Hepatocyte (in vitro differentiated cells): Measurements from ENCODE around the gene MAPK1.
"Not testable (repeated sequence)": the region's sequence is repeated elsewhere in the genome, so short reads cannot be mapped to it uniquely, and the experiment has no call there.

Experiments used
- EZH2 ChIP-seq: fragments of 200-600 bp; sonication (generic); IDR thresholded peaks from 2 replicates; pipeline ENCODE4 v1.6.1; 2016; ENCODE audit warnings: antibody characterized with exemption, mild to moderate bottlenecking, borderline replicate concordance
- TF ChIP-seq, protein P1 (sequence below): fragments of 200-600 bp; sonication (generic); IDR thresholded peaks from 2 replicates; pipeline ENCODE4 v1.5.1; 2016; ENCODE audit warnings: antibody characterized with exemption, mild to moderate bottlenecking; ENCODE audit not compliant: poor library complexity

DNA sequence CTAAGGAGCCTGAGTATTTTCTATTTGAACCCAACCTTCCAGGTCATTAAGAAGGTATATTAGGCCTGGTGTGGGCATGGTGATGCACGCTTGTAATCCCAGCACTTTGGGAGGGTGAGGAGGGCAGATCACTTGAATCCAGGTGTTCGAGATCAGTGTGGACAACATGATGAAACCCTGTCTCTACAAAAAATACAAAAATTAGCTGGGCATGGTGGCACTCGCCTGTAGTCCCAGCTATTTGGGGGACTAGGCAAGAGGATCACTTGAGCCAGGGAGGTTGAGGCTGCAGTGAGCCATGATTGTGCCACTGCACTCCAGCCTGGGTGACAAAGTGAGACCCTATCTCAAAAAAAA lies 50.0 kb downstream of the MAPK1 start:
- TF ChIP-seq, protein P1, sequence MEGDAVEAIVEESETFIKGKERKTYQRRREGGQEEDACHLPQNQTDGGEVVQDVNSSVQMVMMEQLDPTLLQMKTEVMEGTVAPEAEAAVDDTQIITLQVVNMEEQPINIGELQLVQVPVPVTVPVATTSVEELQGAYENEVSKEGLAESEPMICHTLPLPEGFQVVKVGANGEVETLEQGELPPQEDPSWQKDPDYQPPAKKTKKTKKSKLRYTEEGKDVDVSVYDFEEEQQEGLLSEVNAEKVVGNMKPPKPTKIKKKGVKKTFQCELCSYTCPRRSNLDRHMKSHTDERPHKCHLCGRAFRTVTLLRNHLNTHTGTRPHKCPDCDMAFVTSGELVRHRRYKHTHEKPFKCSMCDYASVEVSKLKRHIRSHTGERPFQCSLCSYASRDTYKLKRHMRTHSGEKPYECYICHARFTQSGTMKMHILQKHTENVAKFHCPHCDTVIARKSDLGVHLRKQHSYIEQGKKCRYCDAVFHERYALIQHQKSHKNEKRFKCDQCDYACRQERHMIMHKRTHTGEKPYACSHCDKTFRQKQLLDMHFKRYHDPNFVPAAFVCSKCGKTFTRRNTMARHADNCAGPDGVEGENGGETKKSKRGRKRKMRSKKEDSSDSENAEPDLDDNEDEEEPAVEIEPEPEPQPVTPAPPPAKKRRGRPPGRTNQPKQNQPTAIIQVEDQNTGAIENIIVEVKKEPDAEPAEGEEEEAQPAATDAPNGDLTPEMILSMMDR: not testable (repeated sequence)
- not testable (repeated sequence) for TF ChIP-seq EZH2
